Activated T-cell treated with anti-CD3 and anti-CD28 coated beads, Interleukin-2, amount 50 U/mL, for 4 hours (primary cell): ENCODE results near the gene TOR1B. TPM values are rescaled to one million over a fixed set of nuclear protein-coding genes. Genes with fewer than 3 reads are reported as not detected.

ENCODE experiments used
- ATAC-seq, 2 donors: fragments of 200-7000 bp; cut with Tn5 transposase; one replicate each; pipeline ENCODE4 v1.10.0; 2021
- DNase-seq: peaks from one replicate; pipeline ENCODE4 v3.0.0-alpha.2; 2020
- H3K27me3 Mint-ChIP-seq: one replicate; pipeline ENCODE4 v1.8.0; 2021; ENCODE audit warnings: low read depth, mixed read lengths
- H3K36me3 Mint-ChIP-seq: one replicate; pipeline ENCODE4 v1.8.0; 2022; ENCODE audit warnings: mixed read lengths; ENCODE audit not compliant: insufficient read depth
- H3K4me1 Mint-ChIP-seq: one replicate; pipeline ENCODE4 v1.8.0; 2021; ENCODE audit warnings: low read depth, mixed read lengths
- H3K4me3 Mint-ChIP-seq: one replicate; pipeline ENCODE4 v1.8.0; 2021; ENCODE audit warnings: mild to moderate bottlenecking, moderate library complexity, mixed read lengths
- H3K9me3 Mint-ChIP-seq: one replicate; pipeline ENCODE4 v1.8.0; 2021; ENCODE audit warnings: mixed read lengths
- total RNA-seq, 3 donors: library from RNA; stranded (reverse); gene quantifications; one replicate each; pipeline ENCODE4 v1.2.1, GENCODE V29; 2021

The TOR1B gene
- total RNA-seq, 3 donors from 2014 or later, result 22.8 to 28.1 (median 27.5) TPM

DNA sequence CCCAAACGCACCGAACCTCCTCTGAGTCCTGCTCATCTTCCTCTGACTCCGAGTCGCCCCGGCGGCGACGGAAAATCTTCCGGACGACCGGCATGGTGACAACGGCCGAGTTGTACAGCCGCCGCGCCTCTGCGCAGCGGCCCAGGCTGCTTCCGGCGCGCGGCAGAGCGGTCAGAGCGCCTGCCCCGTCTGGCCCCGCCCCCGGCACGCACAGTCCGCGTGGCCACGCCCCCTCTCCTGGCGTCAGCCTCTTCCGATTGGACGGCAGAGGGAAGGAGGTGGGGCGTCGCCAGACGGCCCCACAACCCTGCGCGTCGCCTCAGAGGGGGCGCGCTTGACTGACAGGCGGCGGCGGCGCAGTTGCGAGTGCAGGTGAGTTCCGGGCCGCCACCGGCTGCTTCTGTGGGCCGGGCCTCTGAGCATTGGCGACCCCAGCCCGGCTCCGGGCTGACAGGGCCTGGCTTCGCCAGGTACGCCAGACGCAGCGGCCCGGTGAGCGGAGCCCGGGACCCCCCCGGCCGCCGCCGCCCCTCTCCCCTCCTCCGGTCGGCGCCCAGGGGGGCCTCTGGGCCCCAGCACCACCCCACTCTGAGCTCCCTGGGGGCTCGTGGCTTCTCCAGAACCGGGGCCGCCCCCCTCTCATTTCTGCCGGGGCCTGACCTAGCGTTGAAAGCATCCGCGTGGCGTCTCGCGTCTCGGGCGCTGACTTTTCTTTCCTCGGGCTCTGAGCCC is 32.3 kb downstream of the TOR1B start, which contains the start of the genes C9orf78 and USP20:
Gene C9orf78, minus strand, starts transcription at position 148 of the 732 bp plus-strand sequence. Its CDS starts 54 bp downstream, at position 94.
Gene USP20, plus strand, starts transcription at position 331 of the 732 bp plus-strand sequence. CDS start 17,098 bp downstream, outside the sequence.
- no peaks in the 10 kb centered on the region for H3K27me3 Mint-ChIP-seq
- peak within 1 kb of the TSS; percentile 98 for H3K4me3 Mint-ChIP-seq
- ATAC-seq, result peak; percentile 90 to 91
- H3K36me3 Mint-ChIP-seq, result peaks cover 26% of the 10 kb centered on the region
- peaks cover 58% of the 10 kb centered on the region for H3K4me1 Mint-ChIP-seq
- peak; percentile 97 for DNase-seq
- H3K9me3 Mint-ChIP-seq, result no peaks in the 10 kb centered on the region

DNA sequence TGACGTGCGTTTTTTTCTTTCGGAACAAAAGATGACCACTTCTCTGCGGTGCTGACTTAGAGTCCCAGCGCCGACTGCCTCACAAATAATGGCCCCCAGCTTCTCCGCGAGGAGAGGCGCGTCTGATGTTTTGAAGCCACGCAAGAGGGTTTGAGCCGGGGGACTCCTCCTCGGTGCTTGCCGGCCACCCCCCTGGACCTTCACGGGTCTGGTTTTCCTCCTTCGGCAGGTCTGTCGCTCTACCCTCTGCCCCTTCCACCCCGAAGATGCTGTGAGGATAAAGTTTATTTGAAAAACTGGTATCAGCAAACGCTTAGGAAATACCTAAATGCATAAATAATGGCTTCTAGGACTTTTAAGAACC is 32.9 kb downstream of the TOR1B start:
- peak in 1 of 2 donors; percentile 1 for ATAC-seq
- Mint-ChIP-seq H3K36me3 (peaks cover 24% of the 10 kb centered on the region), H3K4me3 (peak overlapping the region; percentile 91), H3K9me3 (no peaks in the 10 kb centered on the region), H3K4me1 (peaks cover 62% of the 10 kb centered on the region), H3K27me3 (no peaks in the 10 kb centered on the region)
- DNase-seq, result no peak

DNA sequence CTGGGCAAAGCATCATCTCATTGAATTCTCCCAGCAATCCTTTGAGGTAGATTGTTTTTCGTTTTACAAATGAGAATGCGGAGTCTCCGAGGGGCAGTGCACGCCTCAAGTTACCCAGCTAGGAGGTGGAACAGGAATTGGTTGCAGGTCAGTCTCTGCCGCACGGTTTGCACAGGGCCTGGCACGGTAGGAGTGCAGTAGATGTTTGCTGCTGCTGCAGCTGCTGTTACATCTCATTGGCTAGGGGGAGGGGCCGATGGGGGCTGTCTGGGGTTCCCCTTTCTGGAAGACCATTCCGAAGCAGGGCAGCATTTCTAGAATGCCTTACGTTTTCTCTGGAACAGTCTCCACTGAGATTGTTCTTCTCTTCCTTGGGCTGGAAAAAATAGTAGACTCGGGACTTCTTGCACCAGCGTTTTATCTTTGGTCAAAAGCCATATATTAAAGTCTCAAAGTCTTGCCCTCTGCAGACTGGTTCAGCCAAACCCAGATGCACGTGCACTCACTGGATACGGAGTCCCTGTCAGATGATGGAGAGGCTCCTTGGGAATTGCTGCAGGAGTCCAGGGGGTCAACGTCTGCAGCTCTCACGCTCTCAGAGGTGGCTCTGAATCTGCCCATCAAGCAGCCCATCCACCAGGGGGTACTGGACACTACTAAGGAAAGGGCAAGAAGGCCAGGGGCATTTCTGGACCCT is 33.5 kb downstream of the TOR1B start:
- peak overlapping the region; percentile 91 for H3K4me3 Mint-ChIP-seq
- H3K36me3 Mint-ChIP-seq, result peaks cover 22% of the 10 kb centered on the region
- ATAC-seq, result no peak
- DNase-seq, result peak; percentile 44
- H3K4me1 Mint-ChIP-seq, result peaks cover 69% of the 10 kb centered on the region
- H3K27me3 Mint-ChIP-seq, result no peaks in the 10 kb centered on the region
- H3K9me3 Mint-ChIP-seq, result no peaks in the 10 kb centered on the region

DNA sequence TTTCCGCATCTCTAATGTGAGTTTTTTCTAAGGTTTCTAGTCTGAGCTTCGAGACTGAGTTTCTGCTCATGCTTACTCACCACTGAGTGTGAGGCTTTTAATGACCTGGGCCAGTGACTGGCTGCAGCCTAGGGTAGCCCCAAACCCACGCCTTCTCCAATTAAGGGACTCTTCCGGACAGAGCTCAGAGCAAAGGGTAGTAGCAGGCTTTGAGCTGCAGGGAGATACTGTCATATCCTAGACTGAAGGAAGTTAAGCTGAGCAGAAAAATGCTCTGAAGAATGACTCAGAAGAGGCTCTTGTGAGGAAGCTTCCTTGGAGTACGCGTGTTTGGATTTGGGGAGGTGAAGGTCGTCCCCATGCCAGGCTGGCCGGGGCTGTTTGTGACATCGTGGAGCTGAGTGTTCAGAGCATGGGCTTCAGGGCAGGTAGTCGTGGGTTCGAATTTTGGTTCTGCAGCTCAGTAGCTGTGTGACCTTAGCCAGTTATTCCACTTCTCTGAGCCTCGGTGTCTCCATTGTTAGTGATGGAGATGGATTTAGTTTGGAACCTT is 35.8 kb downstream of the TOR1B start:
- no peak for DNase-seq
- no peaks in the 10 kb centered on the region for H3K9me3 Mint-ChIP-seq
- H3K4me3 Mint-ChIP-seq, result peak overlapping the region; percentile 42
- peaks cover 69% of the 10 kb centered on the region for H3K4me1 Mint-ChIP-seq
- peaks cover 12% of the 10 kb centered on the region for H3K36me3 Mint-ChIP-seq
- no peaks in the 10 kb centered on the region for H3K27me3 Mint-ChIP-seq
- peak; percentile 39 to 56 for ATAC-seq

DNA sequence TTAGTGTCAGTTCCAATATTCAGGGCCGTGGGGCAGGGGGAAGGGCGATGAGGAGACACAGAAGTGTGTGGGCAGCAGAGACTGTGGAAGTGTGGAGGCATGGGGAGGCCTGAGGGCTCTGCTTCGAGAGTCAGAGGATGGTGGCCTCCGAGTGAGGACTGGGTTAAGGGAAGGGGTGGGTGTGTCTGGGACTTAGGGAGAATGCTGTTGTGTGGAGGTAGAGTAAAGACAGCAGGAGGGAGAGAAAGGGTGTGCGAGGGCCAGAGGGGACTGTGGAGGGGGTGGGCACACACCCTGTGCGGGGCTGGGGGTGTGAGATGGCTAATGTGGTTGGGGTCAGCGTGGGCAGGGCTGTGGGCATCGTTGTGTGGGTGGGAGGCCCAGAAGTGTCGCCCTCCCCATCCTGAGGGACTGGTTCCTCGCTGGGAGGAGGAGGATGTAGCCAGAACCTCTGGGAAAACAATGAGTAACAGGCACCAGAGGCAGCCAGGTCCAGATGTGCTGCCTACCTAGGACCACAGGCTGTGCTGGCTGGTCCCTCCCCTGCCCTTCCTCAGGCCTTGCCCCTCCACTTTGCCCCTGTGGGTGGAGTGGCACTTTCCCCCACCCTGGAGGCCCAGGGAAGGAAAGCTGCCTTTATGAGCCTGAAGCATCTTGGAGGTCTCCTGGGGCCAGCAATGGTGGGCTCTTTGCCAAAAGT is 36.5 kb downstream of the TOR1B start:
- H3K36me3 Mint-ChIP-seq, result peaks cover 12% of the 10 kb centered on the region
- H3K27me3 Mint-ChIP-seq, result no peaks in the 10 kb centered on the region
- ATAC-seq (no peak), DNase-seq (no peak)
- H3K9me3 Mint-ChIP-seq, result no peaks in the 10 kb centered on the region
- peak overlapping the region; percentile 42 for H3K4me3 Mint-ChIP-seq
- H3K4me1 Mint-ChIP-seq, result peaks cover 63% of the 10 kb centered on the region

DNA sequence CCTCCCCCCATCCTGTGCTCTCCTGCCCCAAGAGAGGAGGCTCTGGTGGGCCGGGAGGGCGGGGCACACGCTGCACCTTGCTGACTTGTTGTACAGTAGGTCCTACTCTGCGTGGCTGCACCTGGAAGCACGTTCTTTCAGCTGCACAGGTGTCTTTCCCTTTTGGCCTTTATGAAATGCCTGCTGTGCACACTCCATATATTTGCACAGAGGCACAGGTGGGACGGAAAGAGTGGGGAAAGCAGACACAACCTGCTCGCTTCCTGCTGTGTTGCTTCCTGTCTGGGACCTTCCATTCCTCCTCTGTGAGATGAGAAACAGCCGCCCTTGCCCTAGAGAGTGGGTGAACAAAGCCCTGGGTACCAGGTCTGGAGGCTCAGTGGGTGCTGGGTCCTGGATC is 37.0 kb downstream of the TOR1B start:
- peaks cover 7% of the 10 kb centered on the region for H3K36me3 Mint-ChIP-seq
- H3K27me3 Mint-ChIP-seq, result no peaks in the 10 kb centered on the region
- H3K4me1 Mint-ChIP-seq, result peaks cover 60% of the 10 kb centered on the region
- DNase-seq (no peak), ATAC-seq (no peak)
- H3K9me3 Mint-ChIP-seq, result no peaks in the 10 kb centered on the region
- peak overlapping the region; percentile 24 for H3K4me3 Mint-ChIP-seq

DNA sequence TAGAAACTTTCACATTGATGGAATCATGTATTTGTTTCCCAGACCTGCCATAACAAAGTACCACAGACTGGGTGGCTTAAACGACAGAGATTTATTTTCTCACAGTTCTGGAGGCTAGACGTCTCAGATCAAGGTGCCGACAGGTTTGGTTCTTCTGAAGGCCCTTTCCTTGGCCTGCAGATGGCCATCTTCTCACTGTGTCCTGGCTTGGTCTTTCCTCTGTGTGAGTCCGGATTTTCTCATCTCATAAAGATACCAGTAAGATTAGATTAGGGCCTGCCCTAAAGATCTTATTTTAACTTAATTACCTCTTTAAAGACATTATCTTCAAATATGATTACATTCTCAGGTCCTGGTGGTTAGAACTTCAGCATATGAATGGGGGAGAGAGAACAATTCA is 38.1 kb downstream of the TOR1B start:
- Mint-ChIP-seq H3K36me3 (peaks cover 8% of the 10 kb centered on the region), H3K4me3 (no peak overlapping the region), H3K27me3 (no peaks in the 10 kb centered on the region), H3K9me3 (no peaks in the 10 kb centered on the region), H3K4me1 (peaks cover 65% of the 10 kb centered on the region)
- DNase-seq, result no peak
- ATAC-seq, result no peak

DNA sequence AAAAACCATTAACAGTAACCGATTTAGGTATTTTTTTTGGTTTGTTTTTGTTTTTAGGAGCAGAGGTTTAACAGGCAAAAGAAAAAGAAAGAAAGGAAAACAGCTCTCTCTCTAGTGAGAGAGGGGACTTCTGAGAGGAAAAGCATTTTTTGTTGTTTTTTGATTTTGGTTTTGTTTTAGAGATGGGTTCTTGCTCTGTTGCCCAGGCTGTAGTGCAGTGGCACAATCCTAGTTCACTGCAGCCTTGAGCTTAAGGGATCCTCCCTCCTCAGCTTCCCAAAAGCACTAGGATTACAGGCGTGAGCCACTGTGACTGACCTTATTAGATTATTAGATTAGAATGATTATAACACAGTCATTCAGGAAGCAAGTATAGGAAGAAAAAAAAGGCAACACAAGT is 42.4 kb downstream of the TOR1B start:
- Mint-ChIP-seq H3K4me1 (peaks cover 34% of the 10 kb centered on the region), H3K9me3 (no peaks in the 10 kb centered on the region), H3K4me3 (no peak overlapping the region), H3K27me3 (no peaks in the 10 kb centered on the region), H3K36me3 (peaks cover 9% of the 10 kb centered on the region)
- no peak for ATAC-seq
- DNase-seq, result no peak

DNA sequence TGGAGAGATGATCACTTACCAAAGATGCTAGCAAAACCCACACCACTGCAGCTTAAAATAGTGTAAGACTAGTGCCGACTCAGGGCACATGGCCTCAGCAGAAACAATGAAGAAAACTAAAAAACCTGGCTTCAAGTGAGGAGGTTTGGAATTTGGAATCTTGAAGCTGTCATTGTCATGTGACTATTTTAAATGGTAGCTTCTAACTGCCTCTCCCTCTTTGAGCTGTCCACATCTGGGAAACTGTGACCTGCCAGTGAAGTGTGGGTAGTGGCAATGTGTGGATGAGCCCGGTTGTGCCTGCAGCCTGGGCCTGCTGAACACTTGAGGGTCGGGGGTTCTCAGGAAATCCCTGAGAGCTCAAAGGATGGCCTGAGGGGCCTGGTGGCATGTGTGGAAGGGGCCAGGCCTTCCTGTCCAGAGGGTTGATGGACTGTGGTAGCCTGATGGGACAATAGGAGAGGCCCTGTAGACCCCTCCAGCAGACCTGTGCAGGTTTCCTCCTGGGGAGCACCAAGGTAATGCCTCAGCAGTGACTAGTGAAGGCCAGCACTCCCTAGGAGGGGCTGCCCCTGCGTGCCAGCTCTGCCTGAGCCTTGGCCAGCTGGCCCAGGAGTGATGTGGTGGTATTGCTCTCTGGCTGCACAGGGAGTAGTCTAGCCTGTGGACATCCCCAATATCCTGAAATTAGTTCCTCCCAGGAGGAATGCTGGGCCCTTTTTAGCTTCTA is 45.9 kb downstream of the TOR1B start:
- Mint-ChIP-seq H3K27me3 (no peaks in the 10 kb centered on the region), H3K36me3 (peaks cover 28% of the 10 kb centered on the region), H3K4me3 (no peak overlapping the region), H3K4me1 (peaks cover 29% of the 10 kb centered on the region), H3K9me3 (no peaks in the 10 kb centered on the region)
- no peak for DNase-seq
- no peak for ATAC-seq

DNA sequence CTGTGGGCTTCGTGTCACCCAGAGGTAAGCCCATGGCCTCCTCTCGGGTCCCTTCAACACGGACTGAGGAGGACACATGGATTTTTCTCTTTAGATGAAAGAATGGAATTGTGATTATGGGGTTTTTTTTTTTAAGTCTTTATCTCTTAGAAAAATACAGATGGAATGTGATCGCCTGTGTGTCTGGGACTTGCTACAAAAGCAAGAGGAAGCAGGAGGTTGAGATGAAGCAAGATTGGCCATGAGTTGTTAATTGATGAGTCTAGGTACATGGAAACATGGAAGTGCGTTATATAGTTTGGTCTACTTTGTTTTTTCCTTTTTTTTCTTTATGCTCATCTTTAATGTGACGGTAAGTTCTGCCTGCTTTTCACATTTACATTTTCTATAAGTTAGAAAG is 46.9 kb downstream of the TOR1B start:
- no peaks in the 10 kb centered on the region for H3K9me3 Mint-ChIP-seq
- ATAC-seq, result no peak
- peaks cover 34% of the 10 kb centered on the region for H3K36me3 Mint-ChIP-seq
- peaks cover 39% of the 10 kb centered on the region for H3K4me1 Mint-ChIP-seq
- H3K4me3 Mint-ChIP-seq, result no peak overlapping the region
- no peak for DNase-seq
- H3K27me3 Mint-ChIP-seq, result no peaks in the 10 kb centered on the region

DNA sequence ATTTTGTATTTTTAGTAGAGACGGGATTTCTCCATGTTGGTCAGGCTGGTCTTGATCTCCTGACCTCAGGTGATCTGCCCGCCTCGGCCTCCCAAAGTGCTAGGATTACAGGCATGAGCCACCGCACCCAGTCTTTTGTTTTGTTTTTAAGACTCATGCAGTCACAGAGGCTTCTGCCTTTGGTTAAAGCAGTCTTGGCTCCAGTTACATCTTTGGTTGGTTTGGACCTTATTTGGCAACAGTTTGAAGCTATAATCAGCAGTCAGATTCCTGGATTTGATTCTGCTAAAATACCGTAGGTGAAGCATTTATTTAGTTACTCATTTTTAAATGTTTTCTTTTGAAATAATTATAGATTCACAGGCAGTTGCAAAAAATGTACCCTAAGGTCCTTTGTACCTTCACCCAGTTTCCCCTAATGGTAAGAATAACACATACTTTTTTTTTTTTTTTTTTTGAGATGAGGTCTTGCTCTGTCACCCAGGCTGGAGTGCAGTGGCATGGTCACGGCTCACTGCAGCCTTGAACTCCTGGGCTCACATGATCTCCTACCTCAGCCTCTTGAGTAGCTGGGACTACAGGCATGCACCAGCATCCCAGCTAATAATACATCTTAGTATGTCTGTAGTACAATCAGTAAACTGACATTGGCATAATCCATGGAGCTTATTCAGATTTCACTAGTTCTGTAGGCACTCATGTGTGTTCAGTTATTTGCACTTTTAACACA is 48.0 kb downstream of the TOR1B start:
- no peaks in the 10 kb centered on the region for H3K27me3 Mint-ChIP-seq
- ATAC-seq (no peak), DNase-seq (no peak)
- no peak overlapping the region for H3K4me3 Mint-ChIP-seq
- H3K4me1 Mint-ChIP-seq, result peaks cover 40% of the 10 kb centered on the region
- H3K36me3 Mint-ChIP-seq, result peaks cover 38% of the 10 kb centered on the region
- no peaks in the 10 kb centered on the region for H3K9me3 Mint-ChIP-seq

DNA sequence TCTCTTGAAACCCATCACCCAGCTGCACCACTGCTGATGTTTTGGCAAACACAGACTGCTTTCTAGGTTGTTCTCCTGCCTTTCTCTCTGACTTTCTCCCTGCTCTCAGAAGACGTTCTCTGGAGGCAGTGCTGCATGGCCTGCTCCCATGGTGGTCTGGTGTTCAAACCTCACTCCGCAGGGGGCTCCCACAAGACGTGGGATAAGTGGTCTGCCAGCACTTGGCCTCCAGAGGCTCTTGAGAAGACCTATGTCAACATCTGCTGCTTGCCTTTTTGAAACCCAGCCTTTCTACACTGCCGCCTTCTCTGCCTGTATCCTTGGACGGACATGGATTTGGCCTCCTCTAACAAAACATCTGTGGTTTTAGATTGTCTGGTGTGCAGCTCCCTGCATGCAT is 48.8 kb downstream of the TOR1B start:
- no peak for DNase-seq
- H3K9me3 Mint-ChIP-seq, result no peaks in the 10 kb centered on the region
- ATAC-seq, result no peak
- H3K27me3 Mint-ChIP-seq, result no peaks in the 10 kb centered on the region
- H3K36me3 Mint-ChIP-seq, result peaks cover 38% of the 10 kb centered on the region
- peaks cover 38% of the 10 kb centered on the region for H3K4me1 Mint-ChIP-seq
- H3K4me3 Mint-ChIP-seq, result no peak overlapping the region

DNA sequence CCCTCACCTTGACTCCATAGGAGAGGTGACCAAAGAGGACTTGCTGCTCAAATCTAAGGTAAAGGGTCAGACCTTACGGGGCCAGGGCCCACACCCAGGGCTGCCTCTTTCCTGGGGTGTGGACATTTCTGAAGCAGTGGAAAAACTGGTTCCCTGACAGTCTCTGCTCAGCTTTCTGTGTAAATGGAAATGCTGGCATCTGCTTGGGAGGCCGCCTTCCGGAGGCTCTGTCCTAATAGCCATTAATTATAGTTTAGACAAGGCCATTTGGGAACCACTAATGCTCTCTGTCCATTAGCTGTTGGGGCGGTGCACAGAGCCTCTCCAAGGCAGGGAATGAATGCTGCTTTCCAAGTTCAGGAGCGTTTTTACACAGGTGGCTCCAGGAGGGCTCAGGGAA is 49.6 kb downstream of the TOR1B start:
- no peak for DNase-seq
- H3K4me3 Mint-ChIP-seq, result no peak overlapping the region
- peaks cover 36% of the 10 kb centered on the region for H3K4me1 Mint-ChIP-seq
- no peaks in the 10 kb centered on the region for H3K27me3 Mint-ChIP-seq
- no peak for ATAC-seq
- H3K9me3 Mint-ChIP-seq, result no peaks in the 10 kb centered on the region
- peaks cover 42% of the 10 kb centered on the region for H3K36me3 Mint-ChIP-seq
